Measurements from ENCODE around the gene MAGEA6.
"Not testable (repeated sequence)": the region's sequence is repeated elsewhere in the genome, so short reads cannot be mapped to it uniquely, and the experiment has no call there.

DNA sequence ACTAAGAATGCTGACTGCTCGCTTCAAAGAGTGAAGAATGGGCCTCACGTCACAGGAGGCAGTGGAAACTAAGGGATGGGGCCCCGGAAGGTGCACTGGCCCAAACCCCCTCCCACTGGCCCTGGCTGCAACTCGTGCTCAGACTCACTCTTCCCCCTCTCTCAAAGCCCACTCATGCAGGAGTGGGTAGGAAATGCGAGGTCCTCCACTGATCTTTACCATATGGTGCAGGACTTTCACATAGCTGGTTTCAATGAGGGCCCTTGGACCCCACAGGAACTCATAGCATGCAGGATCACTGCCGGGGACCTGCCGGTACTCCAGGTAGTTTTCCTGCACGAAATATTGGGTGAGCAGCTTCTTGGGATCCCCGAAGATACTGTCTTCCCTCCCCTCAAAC is 2.9 kb downstream of the MAGEA6 start:
- TF ChIP-seq, protein P1, sequence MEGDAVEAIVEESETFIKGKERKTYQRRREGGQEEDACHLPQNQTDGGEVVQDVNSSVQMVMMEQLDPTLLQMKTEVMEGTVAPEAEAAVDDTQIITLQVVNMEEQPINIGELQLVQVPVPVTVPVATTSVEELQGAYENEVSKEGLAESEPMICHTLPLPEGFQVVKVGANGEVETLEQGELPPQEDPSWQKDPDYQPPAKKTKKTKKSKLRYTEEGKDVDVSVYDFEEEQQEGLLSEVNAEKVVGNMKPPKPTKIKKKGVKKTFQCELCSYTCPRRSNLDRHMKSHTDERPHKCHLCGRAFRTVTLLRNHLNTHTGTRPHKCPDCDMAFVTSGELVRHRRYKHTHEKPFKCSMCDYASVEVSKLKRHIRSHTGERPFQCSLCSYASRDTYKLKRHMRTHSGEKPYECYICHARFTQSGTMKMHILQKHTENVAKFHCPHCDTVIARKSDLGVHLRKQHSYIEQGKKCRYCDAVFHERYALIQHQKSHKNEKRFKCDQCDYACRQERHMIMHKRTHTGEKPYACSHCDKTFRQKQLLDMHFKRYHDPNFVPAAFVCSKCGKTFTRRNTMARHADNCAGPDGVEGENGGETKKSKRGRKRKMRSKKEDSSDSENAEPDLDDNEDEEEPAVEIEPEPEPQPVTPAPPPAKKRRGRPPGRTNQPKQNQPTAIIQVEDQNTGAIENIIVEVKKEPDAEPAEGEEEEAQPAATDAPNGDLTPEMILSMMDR (IDR thresholded peaks at IDR 0.05), result not testable (repeated sequence)
- not testable (repeated sequence) for TF ChIP-seq POLR2A (IDR thresholded peaks at IDR 0.05)

Data from body of pancreas (tissue), 4 donors.